ENCODE data around the gene MRTO4. TPM values are rescaled to one million over a fixed set of nuclear protein-coding genes. Genes with fewer than 3 reads are reported as not detected.

MRTO4 gene
- total RNA-seq, 1 experiment from 2014 or later = 79.3 TPM

DNA sequence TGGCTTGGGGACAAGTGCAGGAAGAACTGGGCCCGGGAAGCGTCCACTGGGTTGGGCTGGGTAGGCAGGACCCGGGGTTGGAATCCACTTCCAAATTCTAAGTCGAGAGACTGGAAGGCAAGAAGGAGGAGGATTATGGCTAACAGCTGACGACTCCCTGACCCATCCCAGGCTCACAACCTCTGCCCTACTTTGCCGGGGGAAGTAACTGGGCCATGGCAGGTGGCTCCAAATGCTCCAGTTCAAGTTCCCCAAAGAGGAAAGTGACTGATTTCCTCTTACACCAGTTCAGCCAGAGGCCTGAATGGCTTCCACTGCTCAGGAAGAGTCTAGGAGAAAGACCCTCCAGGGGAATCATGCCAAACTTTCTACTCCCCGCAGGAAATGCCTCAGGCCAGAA, 11.7 kb upstream of the MRTO4 start:
- H3K79me2 ChIP-seq (ENCODE audit: insufficient read depth, low read length) = peaks cover 21% of the 10 kb centered on the region
- no peaks in the 10 kb centered on the region for H3K27me3 ChIP-seq (ENCODE audit: insufficient read depth, low read length)
- ChIA-PET RAD21 (ENCODE audit: low non-redundant PET in 1 of 2, low total read pairs in 2 of 2, uncharacterized antibody in 2 of 2, unreplicated experiment in 2 of 2) (no interaction called here), CTCF (no interaction called here), POLR2A (no interaction called here)
- H3K27ac ChIP-seq (ENCODE audit: low read depth, low read length) = no peak overlapping the region
- intact Hi-C loops (cut with micrococcal nuclease) = loop anchor here (2.0 to 5.0 kb wide), 2 partner anchors 333 to 358 kb away; no protein-coding TSS in a partner anchor
- no peak for ATAC-seq
- no peaks in the 10 kb centered on the region for H3K4me1 ChIP-seq (ENCODE audit: control insufficient read depth in 1 of 2, insufficient read depth in 2 of 2, low read length in 2 of 2)
- TF ChIP-seq SRF (IDR thresholded peaks at IDR 0.05; ENCODE audit: low read depth) = no peak
- TF ChIP-seq JUND (IDR thresholded peaks at IDR 0.05) = no peak
- no peak for TF ChIP-seq POLR2AphosphoS5 (IDR thresholded peaks at IDR 0.05; ENCODE audit: low read depth, low read length)
- no peak for TF ChIP-seq SP1 (IDR thresholded peaks at IDR 0.05; ENCODE audit: low read depth)
- TF ChIP-seq, protein P1, sequence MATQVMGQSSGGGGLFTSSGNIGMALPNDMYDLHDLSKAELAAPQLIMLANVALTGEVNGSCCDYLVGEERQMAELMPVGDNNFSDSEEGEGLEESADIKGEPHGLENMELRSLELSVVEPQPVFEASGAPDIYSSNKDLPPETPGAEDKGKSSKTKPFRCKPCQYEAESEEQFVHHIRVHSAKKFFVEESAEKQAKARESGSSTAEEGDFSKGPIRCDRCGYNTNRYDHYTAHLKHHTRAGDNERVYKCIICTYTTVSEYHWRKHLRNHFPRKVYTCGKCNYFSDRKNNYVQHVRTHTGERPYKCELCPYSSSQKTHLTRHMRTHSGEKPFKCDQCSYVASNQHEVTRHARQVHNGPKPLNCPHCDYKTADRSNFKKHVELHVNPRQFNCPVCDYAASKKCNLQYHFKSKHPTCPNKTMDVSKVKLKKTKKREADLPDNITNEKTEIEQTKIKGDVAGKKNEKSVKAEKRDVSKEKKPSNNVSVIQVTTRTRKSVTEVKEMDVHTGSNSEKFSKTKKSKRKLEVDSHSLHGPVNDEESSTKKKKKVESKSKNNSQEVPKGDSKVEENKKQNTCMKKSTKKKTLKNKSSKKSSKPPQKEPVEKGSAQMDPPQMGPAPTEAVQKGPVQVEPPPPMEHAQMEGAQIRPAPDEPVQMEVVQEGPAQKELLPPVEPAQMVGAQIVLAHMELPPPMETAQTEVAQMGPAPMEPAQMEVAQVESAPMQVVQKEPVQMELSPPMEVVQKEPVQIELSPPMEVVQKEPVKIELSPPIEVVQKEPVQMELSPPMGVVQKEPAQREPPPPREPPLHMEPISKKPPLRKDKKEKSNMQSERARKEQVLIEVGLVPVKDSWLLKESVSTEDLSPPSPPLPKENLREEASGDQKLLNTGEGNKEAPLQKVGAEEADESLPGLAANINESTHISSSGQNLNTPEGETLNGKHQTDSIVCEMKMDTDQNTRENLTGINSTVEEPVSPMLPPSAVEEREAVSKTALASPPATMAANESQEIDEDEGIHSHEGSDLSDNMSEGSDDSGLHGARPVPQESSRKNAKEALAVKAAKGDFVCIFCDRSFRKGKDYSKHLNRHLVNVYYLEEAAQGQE (IDR thresholded peaks at IDR 0.05; ENCODE audit: low read depth) = no peak
- TF ChIP-seq, protein P2, sequence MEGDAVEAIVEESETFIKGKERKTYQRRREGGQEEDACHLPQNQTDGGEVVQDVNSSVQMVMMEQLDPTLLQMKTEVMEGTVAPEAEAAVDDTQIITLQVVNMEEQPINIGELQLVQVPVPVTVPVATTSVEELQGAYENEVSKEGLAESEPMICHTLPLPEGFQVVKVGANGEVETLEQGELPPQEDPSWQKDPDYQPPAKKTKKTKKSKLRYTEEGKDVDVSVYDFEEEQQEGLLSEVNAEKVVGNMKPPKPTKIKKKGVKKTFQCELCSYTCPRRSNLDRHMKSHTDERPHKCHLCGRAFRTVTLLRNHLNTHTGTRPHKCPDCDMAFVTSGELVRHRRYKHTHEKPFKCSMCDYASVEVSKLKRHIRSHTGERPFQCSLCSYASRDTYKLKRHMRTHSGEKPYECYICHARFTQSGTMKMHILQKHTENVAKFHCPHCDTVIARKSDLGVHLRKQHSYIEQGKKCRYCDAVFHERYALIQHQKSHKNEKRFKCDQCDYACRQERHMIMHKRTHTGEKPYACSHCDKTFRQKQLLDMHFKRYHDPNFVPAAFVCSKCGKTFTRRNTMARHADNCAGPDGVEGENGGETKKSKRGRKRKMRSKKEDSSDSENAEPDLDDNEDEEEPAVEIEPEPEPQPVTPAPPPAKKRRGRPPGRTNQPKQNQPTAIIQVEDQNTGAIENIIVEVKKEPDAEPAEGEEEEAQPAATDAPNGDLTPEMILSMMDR (IDR thresholded peaks at IDR 0.05 in 2 of 3, conservative IDR thresholded peaks at IDR 0.05 in 1 of 3; ENCODE audit: borderline replicate concordance in 1 of 3, insufficient read depth in 1 of 3, low read depth in 2 of 3, low read length in 2 of 3) = no peak
- TF ChIP-seq, protein P3, sequence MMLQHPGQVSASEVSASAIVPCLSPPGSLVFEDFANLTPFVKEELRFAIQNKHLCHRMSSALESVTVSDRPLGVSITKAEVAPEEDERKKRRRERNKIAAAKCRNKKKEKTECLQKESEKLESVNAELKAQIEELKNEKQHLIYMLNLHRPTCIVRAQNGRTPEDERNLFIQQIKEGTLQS (IDR thresholded peaks at IDR 0.05) = no peak
- TF ChIP-seq ZNF274 (IDR thresholded peaks at IDR 0.05; ENCODE audit: low read depth, low read length) = no peak
- no peak for TF ChIP-seq ELF1 (IDR thresholded peaks at IDR 0.05; ENCODE audit: borderline replicate concordance, low read depth)
- H3K4me2 ChIP-seq (ENCODE audit: low read length) = no peak overlapping the region
- H3K9me3 ChIP-seq (ENCODE audit: control insufficient read depth in 1 of 2, insufficient read depth in 1 of 2, low read depth in 1 of 2, low read length in 2 of 2) = no peaks in the 10 kb centered on the region
- H3K9ac ChIP-seq (ENCODE audit: low read length) = no peak overlapping the region
- no peak overlapping the region for H2AFZ ChIP-seq (ENCODE audit: low read depth, low read length, poor library complexity, severe bottlenecking)
- no TSS peak for BruUV-seq (replicated peaks)
- DNase-seq (ENCODE audit: low read depth, low spot score) = no peak
- H3K9me2 ChIP-seq (ENCODE audit: insufficient read depth) = no peaks in the 10 kb centered on the region
- peaks cover 68 to 76% of the 10 kb centered on the region in 2 experiments for H3K36me3 ChIP-seq (ENCODE audit: control insufficient read depth in 1 of 2, insufficient read depth in 2 of 2, low read length in 2 of 2)
- no peak overlapping the region for H3K4me3 ChIP-seq (replicated peaks in 1 of 2; ENCODE audit: low read depth in 1 of 2, low read length in 2 of 2)
- peaks cover 3% of the 10 kb centered on the region; the same call in 1 of the 2 replicates for H4K20me1 ChIP-seq (ENCODE audit: insufficient read depth)
